ENCODE results near the gene HACD2.

The HACD2 gene

DNA sequence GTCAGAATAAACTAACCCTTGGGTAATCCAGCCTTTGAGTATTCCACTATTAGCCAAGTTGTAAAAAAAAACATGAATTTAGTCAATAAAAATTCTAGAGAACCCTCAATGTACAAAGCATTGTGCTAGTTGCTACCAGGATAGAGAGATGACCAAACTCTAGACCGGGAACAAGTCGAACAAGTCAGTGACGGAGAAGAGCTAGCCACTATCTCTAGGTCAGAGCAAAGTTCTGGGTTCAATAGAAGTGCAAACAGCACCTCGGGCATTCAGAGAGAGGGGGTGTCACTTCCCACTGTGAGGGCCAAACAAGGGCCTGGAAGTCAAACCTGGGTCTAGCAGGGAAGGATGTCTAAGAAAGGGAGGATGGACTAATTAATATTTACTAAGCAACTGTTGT, 133.7 kb downstream of the HACD2 start:
- no peak overlapping the region for H3K4me3 ChIP-seq (ENCODE audit: low read depth, low read length)
- TF ChIP-seq, protein P1, sequence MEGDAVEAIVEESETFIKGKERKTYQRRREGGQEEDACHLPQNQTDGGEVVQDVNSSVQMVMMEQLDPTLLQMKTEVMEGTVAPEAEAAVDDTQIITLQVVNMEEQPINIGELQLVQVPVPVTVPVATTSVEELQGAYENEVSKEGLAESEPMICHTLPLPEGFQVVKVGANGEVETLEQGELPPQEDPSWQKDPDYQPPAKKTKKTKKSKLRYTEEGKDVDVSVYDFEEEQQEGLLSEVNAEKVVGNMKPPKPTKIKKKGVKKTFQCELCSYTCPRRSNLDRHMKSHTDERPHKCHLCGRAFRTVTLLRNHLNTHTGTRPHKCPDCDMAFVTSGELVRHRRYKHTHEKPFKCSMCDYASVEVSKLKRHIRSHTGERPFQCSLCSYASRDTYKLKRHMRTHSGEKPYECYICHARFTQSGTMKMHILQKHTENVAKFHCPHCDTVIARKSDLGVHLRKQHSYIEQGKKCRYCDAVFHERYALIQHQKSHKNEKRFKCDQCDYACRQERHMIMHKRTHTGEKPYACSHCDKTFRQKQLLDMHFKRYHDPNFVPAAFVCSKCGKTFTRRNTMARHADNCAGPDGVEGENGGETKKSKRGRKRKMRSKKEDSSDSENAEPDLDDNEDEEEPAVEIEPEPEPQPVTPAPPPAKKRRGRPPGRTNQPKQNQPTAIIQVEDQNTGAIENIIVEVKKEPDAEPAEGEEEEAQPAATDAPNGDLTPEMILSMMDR (conservative IDR thresholded peaks at IDR 0.05; ENCODE audit: low read depth, low read length), result no peak
- no peak for DNase-seq (ENCODE audit: low read depth)

DNA sequence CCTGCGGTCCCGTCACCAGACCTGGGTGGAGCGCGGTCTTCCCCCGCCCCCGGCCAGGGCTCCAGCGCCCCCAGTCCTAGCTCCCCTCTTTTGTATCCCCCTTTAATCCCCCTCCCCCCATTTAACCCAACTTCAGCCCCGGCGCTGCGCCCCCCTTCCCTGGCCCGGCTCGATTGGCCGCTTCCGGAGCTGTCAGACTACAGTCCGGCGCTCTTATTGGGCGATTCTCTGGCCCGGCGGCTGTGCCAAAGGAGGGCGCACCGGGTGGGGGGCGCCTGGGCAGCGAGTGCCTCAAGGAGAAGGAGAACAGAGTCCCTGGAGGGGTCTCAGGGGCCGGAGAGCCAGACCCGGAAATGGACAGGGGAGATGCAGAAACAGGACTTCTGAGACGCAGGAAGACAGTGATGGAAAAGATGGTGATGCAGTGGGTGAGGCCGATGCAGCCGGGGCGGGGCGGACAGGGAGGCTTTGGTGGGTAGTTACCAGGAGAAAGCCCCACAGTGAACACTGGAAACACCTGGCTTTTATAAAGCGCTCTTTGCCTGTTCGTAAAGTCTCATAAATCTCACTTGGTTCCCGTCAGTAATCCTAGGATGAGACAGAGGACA, 134.8 kb downstream of the HACD2 start:
- H3K4me3 ChIP-seq (ENCODE audit: low read depth, low read length), result peak overlapping the region; percentile 51
- TF ChIP-seq, protein P1 (conservative IDR thresholded peaks at IDR 0.05; ENCODE audit: low read depth, low read length), result no peak
- no peak for DNase-seq (ENCODE audit: low read depth)

DNA sequence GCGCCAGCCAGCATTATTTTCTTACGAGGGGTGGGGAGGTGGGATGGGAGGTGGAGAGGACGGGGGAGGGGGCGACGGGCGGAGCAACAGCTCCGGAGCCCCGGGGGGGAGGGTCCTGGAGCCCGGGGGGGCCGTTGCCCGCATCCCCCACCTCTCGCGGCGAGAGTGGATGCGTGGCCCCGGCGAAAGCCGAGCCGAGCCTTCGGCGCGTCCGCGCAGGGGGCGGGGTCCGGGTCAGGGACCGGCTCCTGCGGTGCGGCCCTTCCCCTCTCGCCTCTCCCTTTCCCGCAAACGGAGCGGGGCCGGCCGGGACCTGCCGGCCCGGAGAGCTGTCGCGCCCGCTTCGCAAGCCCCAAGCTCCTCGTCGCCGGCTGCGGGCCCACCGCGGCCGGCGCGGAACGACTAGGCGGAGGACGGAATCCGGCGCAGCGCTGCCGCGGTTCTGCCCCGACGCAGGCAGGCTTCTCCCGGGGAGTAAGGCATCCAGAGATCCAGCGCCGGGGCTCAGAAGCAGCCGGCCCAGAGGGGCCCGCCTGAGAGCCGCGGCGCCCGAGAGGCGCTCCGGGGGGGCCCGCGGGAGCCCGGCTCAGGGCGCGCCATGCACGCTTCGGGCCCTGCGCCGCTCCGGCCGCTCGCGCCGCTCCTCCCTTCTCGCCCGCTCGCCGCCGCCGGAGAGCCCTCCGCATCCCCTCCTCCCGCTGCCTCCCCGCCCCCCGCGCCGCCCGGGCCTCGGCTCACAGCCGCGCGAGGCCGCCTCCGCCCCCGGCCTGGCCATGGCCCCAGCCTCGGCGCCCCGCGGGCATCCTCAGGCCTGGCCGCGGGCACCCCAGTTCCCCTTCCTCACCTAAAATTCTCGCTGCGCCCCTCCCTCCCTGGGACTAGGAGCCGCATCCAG, 135.5 kb downstream of the HACD2 start:
- DNase-seq (ENCODE audit: low read depth), result peak; percentile 18
- peak overlapping the region; percentile 51 for H3K4me3 ChIP-seq (ENCODE audit: low read depth, low read length)
- TF ChIP-seq, protein P1 (conservative IDR thresholded peaks at IDR 0.05; ENCODE audit: low read depth, low read length), result no peak

DNA sequence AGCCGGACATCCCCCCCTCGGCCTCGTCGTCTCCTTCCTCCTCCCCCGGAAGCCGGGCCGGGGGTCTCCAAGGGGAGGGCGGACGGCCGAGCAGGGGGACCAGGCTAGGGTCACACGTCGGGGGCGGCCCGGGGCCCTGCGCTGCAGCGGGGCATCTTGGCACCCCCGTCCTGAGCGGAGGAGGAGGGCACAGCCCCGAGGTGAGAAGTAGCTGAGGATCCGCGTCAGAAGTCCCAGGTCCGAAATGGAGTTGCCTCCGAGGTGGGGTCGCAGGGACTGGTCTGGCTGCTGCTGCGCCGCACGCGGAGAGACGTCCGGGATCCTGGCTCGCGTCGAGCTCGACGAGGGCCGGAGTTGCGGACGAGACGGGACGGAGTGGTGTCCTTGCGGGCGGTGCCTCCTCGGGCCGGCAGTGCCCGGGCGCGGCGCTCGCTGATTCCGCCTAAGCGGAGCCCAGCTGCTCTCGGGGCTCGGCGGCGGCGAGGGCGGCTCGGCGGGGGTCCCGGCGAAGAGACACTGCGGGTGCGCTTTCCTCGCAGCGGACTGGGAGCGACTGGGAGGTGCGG, 136.2 kb downstream of the HACD2 start, which contains the start of gene ADCY5:
ADCY5 (minus strand) TSS at position 555 of the 566 bp plus-strand sequence; CDS start at position 10, 545 bp downstream.
- TF ChIP-seq, protein P1 (conservative IDR thresholded peaks at IDR 0.05; ENCODE audit: low read depth, low read length), result no peak
- peak within 1 kb of the TSS; percentile 51 for H3K4me3 ChIP-seq (ENCODE audit: low read depth, low read length)
- no peak for DNase-seq (ENCODE audit: low read depth)

DNA sequence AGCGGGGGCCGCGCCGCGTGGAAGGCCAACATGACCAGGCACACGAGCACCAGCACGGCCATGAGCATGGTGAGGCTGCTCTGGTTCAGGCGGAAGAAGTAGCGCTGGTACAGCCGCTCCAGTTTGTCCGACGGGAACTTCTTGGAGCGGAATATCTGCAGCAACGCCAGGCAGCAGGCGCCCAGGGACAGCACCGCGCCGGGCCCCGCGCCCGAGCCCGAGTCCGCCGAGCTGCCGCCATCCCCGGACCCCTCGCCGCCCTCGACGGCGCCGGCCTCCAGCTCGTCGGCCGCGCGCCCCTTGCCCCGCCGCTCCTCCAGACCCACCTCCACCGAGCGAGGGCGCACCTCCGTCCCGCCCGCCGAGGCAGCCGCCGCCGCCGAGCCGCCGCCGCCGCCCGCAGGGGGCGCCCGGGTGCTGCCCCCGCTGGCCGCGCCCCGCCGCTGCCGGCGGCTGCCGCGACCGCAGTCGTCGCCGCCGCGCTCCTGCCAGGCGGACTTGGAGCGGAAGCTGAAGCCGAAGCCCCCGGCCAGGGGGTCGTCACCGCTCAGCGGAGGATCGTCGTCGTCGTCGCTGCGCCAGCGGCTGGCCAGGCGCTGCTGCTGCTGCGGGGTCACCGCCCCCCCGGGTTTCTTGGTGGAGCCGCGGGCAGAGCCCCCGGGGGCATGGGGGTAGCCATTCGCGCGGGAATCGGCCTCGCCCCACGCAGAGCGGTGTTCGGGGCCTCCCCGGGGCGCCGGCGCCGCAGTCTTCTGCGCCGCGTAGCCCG, 136.9 kb downstream of the HACD2 start:
- DNase-seq (ENCODE audit: low read depth), result no peak
- TF ChIP-seq, protein P1 (conservative IDR thresholded peaks at IDR 0.05; ENCODE audit: low read depth, low read length), result no peak
- no peak overlapping the region for H3K4me3 ChIP-seq (ENCODE audit: low read depth, low read length)

DNA sequence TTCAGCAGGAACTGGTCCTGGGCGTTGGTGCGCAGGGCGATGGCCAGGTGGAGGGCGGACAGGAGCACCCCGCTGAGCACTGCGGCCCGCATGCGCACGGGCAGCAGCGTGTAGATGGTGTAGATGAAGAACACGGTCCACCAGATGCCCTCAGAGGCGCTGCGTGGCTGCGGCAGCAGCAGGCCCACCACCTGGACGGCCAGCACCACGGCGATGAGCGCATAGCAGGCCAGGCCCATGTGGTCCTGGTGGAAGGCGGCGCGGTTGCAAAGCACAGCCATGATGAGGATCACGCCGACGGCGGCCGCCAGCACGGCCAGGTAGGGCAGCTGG, 137.5 kb downstream of the HACD2 start:
- DNase-seq (ENCODE audit: low read depth), result no peak
- TF ChIP-seq, protein P1 (conservative IDR thresholded peaks at IDR 0.05; ENCODE audit: low read depth, low read length), result no peak
- no peak overlapping the region for H3K4me3 ChIP-seq (ENCODE audit: low read depth, low read length)

Data from choroid plexus epithelial cell (primary cell).